ENCODE measurements around the gene KTN1. TPM values are rescaled to one million over a fixed set of nuclear protein-coding genes. Genes with fewer than 3 reads are reported as not detected.

KTN1 gene
- polyA plus RNA-seq, 1 experiment: 25.6 TPM

- Histone ChIP-seq H3K36me3 (ENCODE audit: control insufficient read depth, insufficient read depth, low read length) (peaks cover 2% of the 10 kb centered on the region; the same call in 1 of the 2 replicates), H3K27me3 (ENCODE audit: control insufficient read depth, insufficient read depth, low read length) (no peaks in the 10 kb centered on the region), H3K4me3 (ENCODE audit: low read depth, low read length) (no peak overlapping the region)
- no peak for TF ChIP-seq CTCF (IDR thresholded peaks at IDR 0.05; ENCODE audit: insufficient read depth, low read depth, low read length)
- ChIA-PET CTCF (interaction anchor here (1.7 kb wide), 1 partner anchor 199 kb away, joined by 4 read pairs; no protein-coding TSS in a partner anchor), POLR2A (no interaction called here)
- no peak for DNase-seq (ENCODE audit: low read depth)
These were observed 66.1 kb downstream of the KTN1 start for GRCh38 chr14:55645845-55646832.

GRCh38 chr14:55650992-55651391 is 71.0 kb downstream of the KTN1 start:
- no peak for TF ChIP-seq CTCF (IDR thresholded peaks at IDR 0.05; ENCODE audit: insufficient read depth, low read depth, low read length)
- CTCF ChIA-PET: interaction anchor here (1.1 kb wide), 1 partner anchor 768 kb away, joined by 3 read pairs; no protein-coding TSS in a partner anchor
- H3K36me3 ChIP-seq (ENCODE audit: control insufficient read depth, insufficient read depth, low read length): peaks cover 5% of the 10 kb centered on the region
- POLR2A ChIA-PET: no interaction called here
- no peaks in the 10 kb centered on the region for H3K27me3 ChIP-seq (ENCODE audit: control insufficient read depth, insufficient read depth, low read length)
- no peak for DNase-seq (ENCODE audit: low read depth)
- no peak overlapping the region for H3K4me3 ChIP-seq (ENCODE audit: low read depth, low read length)

- no peak for TF ChIP-seq CTCF (IDR thresholded peaks at IDR 0.05; ENCODE audit: insufficient read depth, low read depth, low read length)
- H3K27me3 ChIP-seq (ENCODE audit: control insufficient read depth, insufficient read depth, low read length): no peaks in the 10 kb centered on the region
- DNase-seq (ENCODE audit: low read depth): no peak
- H3K4me3 ChIP-seq (ENCODE audit: low read depth, low read length): no peak overlapping the region
- CTCF ChIA-PET: no interaction called here
- POLR2A ChIA-PET: no interaction called here
- H3K36me3 ChIP-seq (ENCODE audit: control insufficient read depth, insufficient read depth, low read length): peaks cover 3% of the 10 kb centered on the region
These were observed 74.2 kb downstream of the KTN1 start for GRCh38 chr14:55654243-55654642.

- no peak for TF ChIP-seq CTCF (IDR thresholded peaks at IDR 0.05; ENCODE audit: insufficient read depth, low read depth, low read length)
- ChIA-PET CTCF (interaction anchor here (0.6 kb wide), 1 partner anchor 24 kb away, joined by 3 read pairs; no protein-coding TSS in a partner anchor), POLR2A (no interaction called here)
- no peak for DNase-seq (ENCODE audit: low read depth)
- no peak overlapping the region for H3K4me3 ChIP-seq (ENCODE audit: low read depth, low read length)
- 0 out of 2 replicates have a peak, but pooled peaks cover 1% of the 10 kb centered on the region for H3K36me3 ChIP-seq (ENCODE audit: control insufficient read depth, insufficient read depth, low read length)
- H3K27me3 ChIP-seq (ENCODE audit: control insufficient read depth, insufficient read depth, low read length): no peaks in the 10 kb centered on the region
These were observed 81.0 kb downstream of the KTN1 start for GRCh38 chr14:55661029-55661428.

GRCh38 chr14:55662752-55663151 is 82.7 kb downstream of the KTN1 start:
- DNase-seq (ENCODE audit: low read depth): no peak
- Histone ChIP-seq H3K27me3 (ENCODE audit: control insufficient read depth, insufficient read depth, low read length) (no peaks in the 10 kb centered on the region), H3K36me3 (ENCODE audit: control insufficient read depth, insufficient read depth, low read length) (0 out of 2 replicates have a peak, but pooled peaks cover 1% of the 10 kb centered on the region), H3K4me3 (ENCODE audit: low read depth, low read length) (no peak overlapping the region)
- no peak for TF ChIP-seq CTCF (IDR thresholded peaks at IDR 0.05; ENCODE audit: insufficient read depth, low read depth, low read length)
- CTCF ChIA-PET: interaction anchor here (1.0 kb wide), 1 partner anchor 760 kb away, joined by 3 read pairs; no protein-coding TSS in a partner anchor
- POLR2A ChIA-PET: no interaction called here
